H9 (cell line): ENCODE measurements around the gene GPATCH3. TPM values are rescaled to one million over a fixed set of nuclear protein-coding genes. Genes with fewer than 3 reads are reported as not detected.

Source experiments
- DNase-seq: peaks from one replicate; pipeline ENCODE4 v3.0.0-alpha.2; 2017
- H2AFZ ChIP-seq: one replicate; pipeline ENCODE4 v1.6.1; 2013; ENCODE audit warnings: mild to moderate bottlenecking, low read length, control low read depth, moderate library complexity
- H2AK5ac ChIP-seq: 2 replicates; pipeline ENCODE4 v1.6.1; 2013; ENCODE audit warnings: low read length, control low read depth, mixed read lengths; ENCODE audit not compliant: insufficient read length
- H2BK120ac ChIP-seq: one replicate; pipeline ENCODE4 v1.6.1; 2013; ENCODE audit warnings: low read depth, mild to moderate bottlenecking, low read length, control low read depth, inconsistent platforms; ENCODE audit not compliant: poor library complexity, severe bottlenecking
- H2BK12ac ChIP-seq: 2 replicates; pipeline ENCODE4 v1.6.1; 2013; ENCODE audit warnings: low read length, control low read depth, mixed read lengths, low read depth; ENCODE audit not compliant: insufficient read length
- H2BK15ac ChIP-seq: 2 replicates; pipeline ENCODE4 v1.6.1; 2013; ENCODE audit warnings: low read depth, low read length, control low read depth
- H2BK20ac ChIP-seq: one replicate; pipeline ENCODE4 v1.6.1; 2013; ENCODE audit warnings: low read depth, mild to moderate bottlenecking, low read length, control low read depth, inconsistent platforms; ENCODE audit not compliant: poor library complexity, severe bottlenecking
- H2BK5ac ChIP-seq: 2 replicates; pipeline ENCODE4 v1.6.1; 2013; ENCODE audit warnings: low read length, control low read depth, mixed read lengths; ENCODE audit not compliant: insufficient read length
- H3K14ac ChIP-seq: 2 replicates; pipeline ENCODE4 v1.6.1; 2013; ENCODE audit warnings: low read length, control low read depth; ENCODE audit not compliant: insufficient read depth
- H3K18ac ChIP-seq: 2 replicates; pipeline ENCODE4 v1.6.1; 2013; ENCODE audit warnings: low read depth, mild to moderate bottlenecking, mixed read lengths, low read length, control low read depth; ENCODE audit not compliant: insufficient read length
- H3K23ac ChIP-seq: 2 replicates; pipeline ENCODE4 v1.6.1; 2013; ENCODE audit warnings: low read length, control low read depth, mixed read lengths, low read depth; ENCODE audit not compliant: insufficient read length
- H3K23me2 ChIP-seq: 2 replicates; pipeline ENCODE4 v1.6.1; 2013; ENCODE audit warnings: low read depth, mild to moderate bottlenecking, mixed read lengths, low read length, control low read depth; ENCODE audit not compliant: insufficient read length, poor library complexity, severe bottlenecking
- H3K27ac ChIP-seq: 2 replicates; pipeline ENCODE4 v1.5.1; 2013; ENCODE audit warnings: low read length, control low read depth, mixed read lengths, low read depth; ENCODE audit not compliant: insufficient read length
- H3K27me3 ChIP-seq: 2 replicates; pipeline ENCODE4 v1.6.1; 2013; ENCODE audit warnings: low read length, control low read depth, inconsistent platforms; ENCODE audit not compliant: insufficient read depth
- H3K4ac ChIP-seq: 2 replicates; pipeline ENCODE4 v1.6.1; 2013; ENCODE audit warnings: low read depth, mild to moderate bottlenecking, control low read depth, inconsistent platforms, low read length, moderate library complexity
- H3K4me1 ChIP-seq: 2 replicates; pipeline ENCODE4 v1.6.1; 2013; ENCODE audit warnings: low read length, control low read depth, inconsistent platforms; ENCODE audit not compliant: insufficient read depth
- H3K4me2 ChIP-seq: 2 replicates; pipeline ENCODE4 v1.6.1; 2013; ENCODE audit warnings: low read length, control low read depth, mixed read lengths; ENCODE audit not compliant: insufficient read length, insufficient read depth
- H3K56ac ChIP-seq: 2 replicates; pipeline ENCODE4 v1.6.1; 2013; ENCODE audit warnings: low read depth, mild to moderate bottlenecking, mixed read lengths, low read length, control low read depth; ENCODE audit not compliant: insufficient read length
- H3K79me1 ChIP-seq: 2 replicates; pipeline ENCODE4 v1.6.1; 2013; ENCODE audit warnings: low read depth, mild to moderate bottlenecking, moderate library complexity, low read length, control low read depth, inconsistent platforms; ENCODE audit not compliant: insufficient read depth, poor library complexity, severe bottlenecking
- H3K79me2 ChIP-seq: 2 replicates; pipeline ENCODE4 v1.6.1; 2013; ENCODE audit warnings: low read length, control low read depth, inconsistent platforms; ENCODE audit not compliant: insufficient read depth
- H3K9ac ChIP-seq: 2 replicates; pipeline ENCODE4 v1.6.1; 2013; ENCODE audit warnings: low read length, control low read depth, mixed read lengths; ENCODE audit not compliant: insufficient read length; ENCODE audit errors: extremely low read depth
- H3K9me3 ChIP-seq: one replicate; pipeline ENCODE4 v1.6.1; 2013; ENCODE audit warnings: low read depth, low read length, inconsistent platforms; ENCODE audit not compliant: control insufficient read depth
- H3T11ph ChIP-seq: one replicate; pipeline ENCODE4 v1.6.1; 2013; ENCODE audit warnings: mild to moderate bottlenecking, low read length, control low read depth, inconsistent platforms
- H4K20me1 ChIP-seq: one replicate; pipeline ENCODE4 v1.6.1; 2013; ENCODE audit not compliant: control insufficient read depth, insufficient read length, insufficient read depth
- H4K5ac ChIP-seq: 2 replicates; pipeline ENCODE4 v1.6.1; 2013; ENCODE audit warnings: low read depth, mild to moderate bottlenecking, mixed read lengths, low read length, control low read depth; ENCODE audit not compliant: insufficient read length
- H4K8ac ChIP-seq: replicated peaks from 2 replicates; pipeline ENCODE4 v1.6.1; 2013; ENCODE audit warnings: low read length, control low read depth, mixed read lengths, low read depth; ENCODE audit not compliant: insufficient read length
- H4K91ac ChIP-seq: 2 replicates; pipeline ENCODE4 v1.6.1; 2013; ENCODE audit warnings: low read depth, mild to moderate bottlenecking, moderate library complexity, mixed read lengths, low read length, control low read depth; ENCODE audit not compliant: insufficient read length
- H3K27ac Mint-ChIP-seq, 3 experiments: 2 replicates in 2 of 3; 3 replicates in 1 of 3; pipeline ENCODE4 v1.8.0; 2020 to 2021; ENCODE audit warnings: mixed read lengths in 3 of 3, mild to moderate bottlenecking in 1 of 3, moderate library complexity in 1 of 3
- H3K27me3 Mint-ChIP-seq: 2 replicates; pipeline ENCODE4 v1.8.0; 2021; ENCODE audit warnings: low read depth, mild to moderate bottlenecking, moderate library complexity, mixed read lengths
- H3K36me3 Mint-ChIP-seq, 3 experiments: 2 replicates in 2 of 3; 3 replicates in 1 of 3; pipeline ENCODE4 v1.8.0; 2020 to 2021; ENCODE audit warnings: low read depth in 3 of 3, mixed read lengths in 3 of 3; ENCODE audit not compliant: insufficient read depth in 1 of 3
- H3K4me1 Mint-ChIP-seq, 2 experiments: 2 replicates each; pipeline ENCODE4 v1.8.0; 2020; ENCODE audit warnings: mixed read lengths in 2 of 2
- H3K4me3 Mint-ChIP-seq, 2 experiments: 2 replicates in 1 of 2; 3 replicates in 1 of 2; pipeline ENCODE4 v1.8.0; 2020 to 2021; ENCODE audit warnings: mild to moderate bottlenecking in 2 of 2, mixed read lengths in 2 of 2, moderate library complexity in 1 of 2
- H3K9me3 Mint-ChIP-seq, 2 experiments: 2 replicates in 1 of 2; 3 replicates in 1 of 2; pipeline ENCODE4 v1.8.0; 2020; ENCODE audit warnings: mild to moderate bottlenecking in 2 of 2, mixed read lengths in 2 of 2, moderate library complexity in 1 of 2
- CTCF ChIP-seq: fragments of 200-600 bp; sonication (generic); conservative IDR thresholded peaks from 3 replicates; pipeline ENCODE4 v1.8.0; 2021; ENCODE audit warnings: antibody characterized with exemption, mild to moderate bottlenecking
- WGBS: extraction: QIAGEN DNeasy Blood & Tissue Kit; methylation state at CpG from one replicate; pipeline ENCODE4 v1.1.7; 2013; ENCODE audit warnings: missing lambda C conversion rate, low lambda C conversion rate, mixed read lengths; ENCODE audit not compliant: insufficient read length; ENCODE audit errors: extremely low coverage; 5-methylcytosine and 5-hydroxymethylcytosine counted together
- total RNA-seq: library from RNA; stranded (reverse); gene quantifications from 2 replicates; pipeline ENCODE4 v1.2.1, GENCODE V29; 2021

GPATCH3 gene
- total RNA-seq, 1 experiment from 2014 or later: 19.4 TPM

- no peaks in the 10 kb centered on the region for H3K9me3 Mint-ChIP-seq
- Histone ChIP-seq H2BK15ac (no peak overlapping the region), H2BK5ac (no peak overlapping the region), H3K27me3 (no peaks in the 10 kb centered on the region), H3T11ph (no peak overlapping the region), H3K18ac (no peak overlapping the region), H3K4ac (no peak overlapping the region), H3K4me1 (no peaks in the 10 kb centered on the region), H4K5ac (no peak overlapping the region), H3K23ac (no peak overlapping the region), H2BK12ac (no peak overlapping the region), H3K4me2 (no peak overlapping the region), H2BK120ac (no peak overlapping the region), H4K8ac (no peak overlapping the region), H3K23me2 (no peaks in the 10 kb centered on the region), H3K9me3 (no peaks in the 10 kb centered on the region), H3K27ac (no peak overlapping the region), H3K9ac (no peak overlapping the region), H3K14ac (no peak overlapping the region), H2AFZ (no peak overlapping the region), H3K56ac (no peak overlapping the region), H3K79me1 (no peaks in the 10 kb centered on the region), H2AK5ac (no peak overlapping the region), H4K20me1 (no peaks in the 10 kb centered on the region), H3K79me2 (no peaks in the 10 kb centered on the region), H2BK20ac (no peak overlapping the region), H4K91ac (no peak overlapping the region)
- peaks cover 16 to 41% (median 31%) of the 10 kb centered on the region in 3 experiments; a peak in 6 of 7 replicates for H3K36me3 Mint-ChIP-seq
- H3K27ac Mint-ChIP-seq: peak overlapping the region in 2 of 3 experiments; percentile 71 to 85; a peak in 2 of 7 replicates
- H3K4me3 Mint-ChIP-seq: no peak overlapping the region
- peaks cover 19 to 22% of the 10 kb centered on the region in 2 experiments for H3K4me1 Mint-ChIP-seq
- no peaks in the 10 kb centered on the region for H3K27me3 Mint-ChIP-seq
- no CpG with 5 or more reads among the region's 4 CpGs for WGBS
- TF ChIP-seq CTCF: no peak
- DNase-seq: no peak
Observed at GRCh38 chr1:26855636-26856035, 44.6 kb downstream of the GPATCH3 start.
